Measurements from ENCODE around the gene IL17RD. TPM values are rescaled to one million over a fixed set of nuclear protein-coding genes. Genes with fewer than 3 reads are reported as not detected.

The IL17RD gene
- total RNA-seq, 2 donors from 2014 or later, result 47.1 to 71.3 TPM

DNA sequence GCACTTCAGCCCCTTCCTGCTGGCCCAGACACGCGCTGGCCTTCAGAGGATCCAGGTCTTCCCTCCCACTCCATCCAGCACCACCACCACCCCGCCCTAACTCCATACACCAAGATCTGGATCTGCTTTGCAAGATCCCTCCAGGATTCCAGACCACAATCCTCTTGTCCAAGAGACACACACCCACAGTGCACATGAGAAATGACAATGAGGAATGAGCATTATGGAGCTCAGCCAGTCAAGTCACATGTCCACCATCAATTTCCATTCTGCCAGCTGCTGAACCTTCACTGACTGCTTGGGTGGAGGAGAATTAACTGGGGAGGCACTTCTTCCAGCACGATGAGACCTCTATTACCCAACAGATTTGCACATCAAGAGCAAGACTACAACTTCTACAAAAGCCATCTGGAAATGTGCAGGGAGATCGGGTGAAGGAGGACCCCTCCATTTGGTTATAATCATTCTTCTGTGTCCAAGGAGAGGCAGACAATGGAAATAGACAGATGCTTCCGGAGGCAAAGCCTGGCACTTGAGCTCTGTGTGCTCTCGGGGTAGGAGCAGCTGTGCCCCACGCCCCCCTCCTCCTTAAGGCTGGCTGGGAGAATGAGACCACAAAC is 117.0 kb downstream of the IL17RD start:
- Mint-ChIP-seq H3K27me3 (ENCODE audit: insufficient read depth) (no peaks in the 10 kb centered on the region), H3K9me3 (no peaks in the 10 kb centered on the region), H3K4me1 (peaks cover 8% of the 10 kb centered on the region), H3K36me3 (ENCODE audit: low read depth) (no peaks in the 10 kb centered on the region), H3K27ac (no peak overlapping the region), H3K4me3 (no peak overlapping the region)
- Histone ChIP-seq H3K36me3 (ENCODE audit: control insufficient read depth, insufficient read depth, low read length) (no peaks in the 10 kb centered on the region), H3K4me3 (ENCODE audit: low read length) (no peak overlapping the region), H3K4me1 (ENCODE audit: control insufficient read depth, insufficient read depth, low read length) (no peaks in the 10 kb centered on the region), H3K9me3 (ENCODE audit: control insufficient read depth, low read length) (no peaks in the 10 kb centered on the region), H3K9ac (ENCODE audit: extremely low read depth, low read length, poor library complexity, severe bottlenecking) (no peak overlapping the region), H3K27ac (ENCODE audit: low read depth, low read length) (peak overlapping the region; percentile 58), H3K27me3 (ENCODE audit: control insufficient read depth, insufficient read depth, low read length, poor library complexity, severe bottlenecking) (no peaks in the 10 kb centered on the region)
- TF ChIP-seq, protein P1, sequence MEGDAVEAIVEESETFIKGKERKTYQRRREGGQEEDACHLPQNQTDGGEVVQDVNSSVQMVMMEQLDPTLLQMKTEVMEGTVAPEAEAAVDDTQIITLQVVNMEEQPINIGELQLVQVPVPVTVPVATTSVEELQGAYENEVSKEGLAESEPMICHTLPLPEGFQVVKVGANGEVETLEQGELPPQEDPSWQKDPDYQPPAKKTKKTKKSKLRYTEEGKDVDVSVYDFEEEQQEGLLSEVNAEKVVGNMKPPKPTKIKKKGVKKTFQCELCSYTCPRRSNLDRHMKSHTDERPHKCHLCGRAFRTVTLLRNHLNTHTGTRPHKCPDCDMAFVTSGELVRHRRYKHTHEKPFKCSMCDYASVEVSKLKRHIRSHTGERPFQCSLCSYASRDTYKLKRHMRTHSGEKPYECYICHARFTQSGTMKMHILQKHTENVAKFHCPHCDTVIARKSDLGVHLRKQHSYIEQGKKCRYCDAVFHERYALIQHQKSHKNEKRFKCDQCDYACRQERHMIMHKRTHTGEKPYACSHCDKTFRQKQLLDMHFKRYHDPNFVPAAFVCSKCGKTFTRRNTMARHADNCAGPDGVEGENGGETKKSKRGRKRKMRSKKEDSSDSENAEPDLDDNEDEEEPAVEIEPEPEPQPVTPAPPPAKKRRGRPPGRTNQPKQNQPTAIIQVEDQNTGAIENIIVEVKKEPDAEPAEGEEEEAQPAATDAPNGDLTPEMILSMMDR (conservative IDR thresholded peaks at IDR 0.05), result no peak
- 92 to 95% methylated on average over 5 to 8 of the region's 8 CpGs for WGBS, 2 experiments (ENCODE audit: insufficient coverage in 1 of 2, insufficient read length in 1 of 2)
- no peak for DNase-seq

DNA sequence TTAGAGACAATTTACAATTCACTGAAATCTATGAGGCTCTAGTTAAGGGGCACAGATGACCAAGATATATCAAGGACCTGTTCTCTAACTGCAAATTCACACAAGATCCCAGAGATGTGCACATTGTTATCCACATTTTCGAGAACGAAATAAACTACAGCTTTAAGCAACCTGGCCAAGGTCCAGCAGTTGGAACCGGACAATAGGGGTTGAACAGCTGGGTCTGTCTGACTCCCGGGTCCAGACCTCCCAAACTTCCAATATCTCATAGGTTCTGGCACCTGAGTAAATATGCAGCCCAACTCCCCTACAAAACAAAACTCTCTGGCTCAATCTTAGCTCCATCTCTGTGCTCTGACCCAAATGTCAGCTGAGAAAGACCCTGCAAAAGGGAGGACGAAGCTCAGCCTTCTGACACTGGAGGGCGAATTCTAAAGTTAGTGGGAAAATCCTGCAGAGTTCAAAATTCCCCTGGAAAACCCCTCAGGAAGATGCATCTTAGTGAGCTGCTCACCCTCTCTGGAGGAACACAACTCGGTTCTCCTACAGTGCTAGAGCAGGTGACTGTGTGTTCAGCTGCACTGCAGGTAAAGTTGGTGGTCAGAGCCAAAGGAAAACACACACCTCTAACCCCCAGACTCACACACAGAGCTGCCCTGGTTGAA is 118.9 kb downstream of the IL17RD start:
- H3K4me3 ChIP-seq (ENCODE audit: low read length), result no peak overlapping the region
- Mint-ChIP-seq H3K4me3 (no peak overlapping the region), H3K27me3 (ENCODE audit: insufficient read depth) (no peaks in the 10 kb centered on the region), H3K4me1 (peaks cover 8% of the 10 kb centered on the region), H3K27ac (no peak overlapping the region), H3K36me3 (ENCODE audit: low read depth) (no peaks in the 10 kb centered on the region), H3K9me3 (no peaks in the 10 kb centered on the region)
- no peak overlapping the region for H3K27ac ChIP-seq (ENCODE audit: low read depth, low read length)
- no peak for DNase-seq
- 89 to 91% methylated on average over 4 to 7 of the region's 7 CpGs for WGBS, 2 experiments (ENCODE audit: insufficient coverage in 1 of 2, insufficient read length in 1 of 2)
- H3K4me1 ChIP-seq (ENCODE audit: control insufficient read depth, insufficient read depth, low read length), result no peaks in the 10 kb centered on the region
- no peaks in the 10 kb centered on the region for H3K36me3 ChIP-seq (ENCODE audit: control insufficient read depth, insufficient read depth, low read length)
- no peaks in the 10 kb centered on the region for H3K27me3 ChIP-seq (ENCODE audit: control insufficient read depth, insufficient read depth, low read length, poor library complexity, severe bottlenecking)
- no peak overlapping the region for H3K9ac ChIP-seq (ENCODE audit: extremely low read depth, low read length, poor library complexity, severe bottlenecking)
- TF ChIP-seq, protein P1 (conservative IDR thresholded peaks at IDR 0.05), result no peak
- no peaks in the 10 kb centered on the region for H3K9me3 ChIP-seq (ENCODE audit: control insufficient read depth, low read length)

DNA sequence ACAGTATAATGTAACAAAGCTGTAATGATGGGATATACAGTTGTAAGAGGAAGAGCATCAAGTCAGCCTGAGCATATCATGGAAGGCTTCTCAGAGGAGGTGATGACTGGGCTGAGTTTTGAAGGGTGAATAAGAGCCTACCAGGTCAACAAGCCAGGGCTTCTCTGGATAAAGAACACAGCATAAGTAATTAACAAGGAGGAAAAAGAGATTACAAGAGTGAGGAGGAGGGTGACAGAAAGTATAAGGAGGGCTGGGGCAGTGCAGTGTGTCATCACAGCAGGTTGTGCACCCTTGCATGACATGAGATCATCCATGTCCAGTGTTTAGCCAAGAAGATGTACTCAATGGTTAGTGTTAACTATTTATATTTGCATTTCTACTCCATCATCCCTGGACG is 121.6 kb downstream of the IL17RD start:
- no peaks in the 10 kb centered on the region for H3K36me3 Mint-ChIP-seq (ENCODE audit: low read depth)
- Histone ChIP-seq H3K27me3 (ENCODE audit: control insufficient read depth, insufficient read depth, low read length, poor library complexity, severe bottlenecking) (no peaks in the 10 kb centered on the region), H3K4me1 (ENCODE audit: control insufficient read depth, insufficient read depth, low read length) (no peaks in the 10 kb centered on the region), H3K4me3 (ENCODE audit: low read length) (no peak overlapping the region), H3K36me3 (ENCODE audit: control insufficient read depth, insufficient read depth, low read length) (no peaks in the 10 kb centered on the region), H3K9me3 (ENCODE audit: control insufficient read depth, low read length) (no peaks in the 10 kb centered on the region), H3K27ac (ENCODE audit: low read depth, low read length) (no peak overlapping the region), H3K9ac (ENCODE audit: extremely low read depth, low read length, poor library complexity, severe bottlenecking) (no peak overlapping the region)
- H3K4me1 Mint-ChIP-seq, result peaks cover 10% of the 10 kb centered on the region
- WGBS, 2 experiments (ENCODE audit: insufficient coverage in 1 of 2, insufficient read length in 1 of 2), result 0% methylated on average over 1 of the region's 1 CpG; no CpG with 5 or more reads in 1 of the 2 experiments
- H3K4me3 Mint-ChIP-seq, result no peak overlapping the region
- H3K27ac Mint-ChIP-seq, result no peak overlapping the region
- H3K9me3 Mint-ChIP-seq, result no peaks in the 10 kb centered on the region
- no peaks in the 10 kb centered on the region for H3K27me3 Mint-ChIP-seq (ENCODE audit: insufficient read depth)
- TF ChIP-seq, protein P1 (conservative IDR thresholded peaks at IDR 0.05), result no peak
- no peak for DNase-seq
